Neuronal stem cell (in vitro differentiated cells): ENCODE data around the gene ISL2.
A peak's percentile ranks its signal among the peaks of the same experiment; 100 is the strongest.

Experiments used
- DNase-seq: peaks from one replicate; pipeline ENCODE4 v3.0.0-alpha.2; 2013; ENCODE audit warnings: low spot score
- H2AFZ ChIP-seq: one replicate; pipeline ENCODE4 v1.6.1; 2013; ENCODE audit warnings: mild to moderate bottlenecking, low read length, inconsistent platforms
- H2AK5ac ChIP-seq: 2 replicates; pipeline ENCODE4 v1.6.1; 2013; ENCODE audit warnings: low read depth, mild to moderate bottlenecking, inconsistent platforms, low read length, moderate library complexity, mixed read lengths
- H2BK120ac ChIP-seq: 2 replicates; pipeline ENCODE4 v1.6.1; 2013; ENCODE audit warnings: low read depth, mild to moderate bottlenecking, inconsistent platforms, low read length, moderate library complexity, mixed read lengths
- H2BK12ac ChIP-seq: one replicate; pipeline ENCODE4 v1.6.1; 2013; ENCODE audit warnings: low read length, inconsistent platforms
- H2BK15ac ChIP-seq: 2 replicates; pipeline ENCODE4 v1.6.1; 2013; ENCODE audit warnings: mild to moderate bottlenecking, low read length, inconsistent platforms, mixed read lengths
- H2BK5ac ChIP-seq: one replicate; pipeline ENCODE4 v1.6.1; 2013; ENCODE audit warnings: inconsistent platforms, mild to moderate bottlenecking, low read length, moderate library complexity
- H3K14ac ChIP-seq: one replicate; pipeline ENCODE4 v1.6.1; 2013; ENCODE audit warnings: low read length, inconsistent platforms
- H3K18ac ChIP-seq: 2 replicates; pipeline ENCODE4 v1.6.1; 2013; ENCODE audit warnings: low read length, inconsistent platforms
- H3K23ac ChIP-seq: 2 replicates; pipeline ENCODE4 v1.6.1; 2013; ENCODE audit warnings: low read depth, mild to moderate bottlenecking, mixed read lengths, low read length, inconsistent platforms; ENCODE audit not compliant: poor library complexity
- H3K27ac ChIP-seq: replicated peaks from 3 replicates; pipeline ENCODE4 v1.5.1; 2013; ENCODE audit warnings: low read length, inconsistent platforms
- H3K27me3 ChIP-seq, 3 experiments: 2 replicates each; pipeline ENCODE4 v1.6.1; 2013; ENCODE audit warnings: low read length in 3 of 3, mild to moderate bottlenecking in 2 of 3, inconsistent platforms in 1 of 3, low read depth in 1 of 3, mixed read lengths in 1 of 3, moderate library complexity in 1 of 3; ENCODE audit not compliant: control insufficient read depth in 3 of 3, insufficient read depth in 3 of 3
- H3K36me3 ChIP-seq, 2 donors: replicated peaks in 1 of 2; 2 replicates each; pipeline ENCODE4 v1.6.1; 2013; ENCODE audit warnings: low read length in 2 of 2; ENCODE audit not compliant: control insufficient read depth in 2 of 2, insufficient read depth in 2 of 2
- H3K4ac ChIP-seq: 2 replicates; pipeline ENCODE4 v1.6.1; 2013; ENCODE audit warnings: inconsistent platforms, mild to moderate bottlenecking, low read length, moderate library complexity
- H3K4me1 ChIP-seq, 2 donors: 1 replicate in 1 of 2; 2 replicates in 1 of 2; pipeline ENCODE4 v1.6.1; 2013; ENCODE audit warnings: low read length in 2 of 2, low read depth in 1 of 2; ENCODE audit not compliant: control insufficient read depth in 2 of 2, insufficient read depth in 1 of 2
- H3K4me2 ChIP-seq: one replicate; pipeline ENCODE4 v1.6.1; 2013; ENCODE audit warnings: mild to moderate bottlenecking, low read length, inconsistent platforms; ENCODE audit not compliant: insufficient read depth, poor library complexity, severe bottlenecking
- H3K4me3 ChIP-seq, 2 donors: 2 replicates each; pipeline ENCODE4 v1.5.1; 2013; ENCODE audit warnings: low read length in 2 of 2, mild to moderate bottlenecking in 2 of 2, inconsistent platforms in 1 of 2, moderate library complexity in 1 of 2
- H3K79me1 ChIP-seq: one replicate; pipeline ENCODE4 v1.6.1; 2013; ENCODE audit warnings: low read depth, mild to moderate bottlenecking, inconsistent platforms, low read length, moderate library complexity
- H3K9ac ChIP-seq: one replicate; pipeline ENCODE4 v1.6.1; 2013; ENCODE audit warnings: mild to moderate bottlenecking, low read depth, low read length, inconsistent platforms; ENCODE audit not compliant: poor library complexity
- H3K9me3 ChIP-seq, 2 donors: replicated peaks in 1 of 2; 2 replicates each; pipeline versions ENCODE3 to v1.6.1; 2013; ENCODE audit warnings: low read length in 2 of 2, mild to moderate bottlenecking in 2 of 2, inconsistent platforms in 1 of 2, low read depth in 1 of 2, mixed read lengths in 1 of 2, moderate library complexity in 1 of 2; ENCODE audit not compliant: control insufficient read depth in 2 of 2, insufficient read depth in 1 of 2
- H4K8ac ChIP-seq: one replicate; pipeline ENCODE4 v1.6.1; 2013; ENCODE audit warnings: low read depth, mild to moderate bottlenecking, inconsistent platforms, low read length, moderate library complexity
- H4K91ac ChIP-seq: one replicate; pipeline ENCODE4 v1.6.1; 2013; ENCODE audit warnings: low read length, low read depth, mild to moderate bottlenecking, inconsistent platforms; ENCODE audit not compliant: poor library complexity
- WGBS, 2 donors: extraction: QIAGEN DNeasy Blood & Tissue Kit; methylation state at CpG; one replicate each; pipeline ENCODE4 v1.1.7; 2013; ENCODE audit warnings: missing lambda C conversion rate in 2 of 2, mixed read lengths in 1 of 2; ENCODE audit not compliant: insufficient read length in 2 of 2, insufficient replicate concordance in 1 of 2; ENCODE audit errors: extremely low coverage in 2 of 2; 5-methylcytosine and 5-hydroxymethylcytosine counted together

The ISL2 gene

GRCh38 chr15:76325704-76326103 lies 10.9 kb upstream of the ISL2 start:
- H3K4me2 ChIP-seq = no peak overlapping the region
- no peaks in the 10 kb centered on the region for H3K9me3 ChIP-seq
- no peak overlapping the region for H4K8ac ChIP-seq
- H3K4me3 ChIP-seq = no peak overlapping the region
- H3K27me3 ChIP-seq = peaks cover 0 to 48% (median 0%) of the 10 kb centered on the region in 3 experiments
- H3K36me3 ChIP-seq = no peaks in the 10 kb centered on the region
- H2BK120ac ChIP-seq = no peak overlapping the region
- no peak overlapping the region for H3K9ac ChIP-seq
- no peak overlapping the region for H3K27ac ChIP-seq
- no peak overlapping the region for H2AK5ac ChIP-seq
- H2BK15ac ChIP-seq = no peak overlapping the region
- no peak overlapping the region for H4K91ac ChIP-seq
- H3K4ac ChIP-seq = no peak overlapping the region
- H3K18ac ChIP-seq = no peak overlapping the region
- H2AFZ ChIP-seq = no peak overlapping the region
- no peak for DNase-seq
- no peak overlapping the region for H3K23ac ChIP-seq
- peaks cover 2 to 3% of the 10 kb centered on the region in 2 donors for H3K4me1 ChIP-seq
- no peak overlapping the region for H2BK12ac ChIP-seq
- no peak overlapping the region for H2BK5ac ChIP-seq
- no peak overlapping the region for H3K14ac ChIP-seq
- H3K79me1 ChIP-seq = no peaks in the 10 kb centered on the region
- WGBS, 2 donors = no CpG with 5 or more reads among the region's 2 CpGs

- Histone ChIP-seq H3K79me1 (no peaks in the 10 kb centered on the region), H4K8ac (no peak overlapping the region), H3K14ac (no peak overlapping the region), H2BK15ac (no peak overlapping the region), H3K36me3 (no peaks in the 10 kb centered on the region), H2AFZ (no peak overlapping the region), H2AK5ac (no peak overlapping the region), H3K27ac (no peak overlapping the region), H3K23ac (no peak overlapping the region), H3K27me3 (peaks cover 0 to 42% (median 0%) of the 10 kb centered on the region in 3 experiments), H3K4me1 (peaks cover 0 to 2% of the 10 kb centered on the region in 2 donors), H2BK5ac (no peak overlapping the region), H3K18ac (no peak overlapping the region), H2BK12ac (no peak overlapping the region), H3K4me2 (no peak overlapping the region), H3K4ac (no peak overlapping the region), H3K9ac (no peak overlapping the region), H3K4me3 (peak overlapping the region in 1 of 2 donors; percentile 22), H3K9me3 (no peaks in the 10 kb centered on the region), H2BK120ac (no peak overlapping the region), H4K91ac (no peak overlapping the region)
- DNase-seq = no peak
- WGBS, 2 donors = no CpG with 5 or more reads among the region's 8 CpGs
Measured at GRCh38 chr15:76327191-76328105, 9.1 kb upstream of the ISL2 start.

GRCh38 chr15:76328106-76328696 lies 8.4 kb upstream of the ISL2 start:
- Histone ChIP-seq H3K79me1 (no peaks in the 10 kb centered on the region), H2BK15ac (no peak overlapping the region), H4K91ac (no peak overlapping the region), H3K4ac (no peak overlapping the region), H3K23ac (no peak overlapping the region), H3K4me1 (peaks cover 0 to 2% of the 10 kb centered on the region in 2 donors), H2BK120ac (no peak overlapping the region), H3K18ac (no peak overlapping the region), H3K36me3 (no peaks in the 10 kb centered on the region), H2AFZ (no peak overlapping the region), H3K4me3 (no peak overlapping the region), H4K8ac (no peak overlapping the region), H2BK5ac (no peak overlapping the region), H3K27me3 (peaks cover 0 to 49% (median 3%) of the 10 kb centered on the region in 3 experiments), H2BK12ac (no peak overlapping the region), H3K9ac (no peak overlapping the region), H2AK5ac (no peak overlapping the region), H3K14ac (no peak overlapping the region), H3K9me3 (no peaks in the 10 kb centered on the region), H3K4me2 (no peak overlapping the region), H3K27ac (no peak overlapping the region)
- DNase-seq = no peak
- WGBS, 2 donors = no CpG with 5 or more reads among the region's 8 CpGs

GRCh38 chr15:76328958-76329357 lies 7.6 kb upstream of the ISL2 start:
- DNase-seq = no peak
- no peaks in the 10 kb centered on the region for H3K36me3 ChIP-seq
- no peak overlapping the region for H3K27ac ChIP-seq

More at GRCh38 chr15:76328958-76329357, 7.6 kb upstream of the ISL2 start:
- Histone ChIP-seq H2BK5ac (no peak overlapping the region), H3K14ac (no peak overlapping the region), H3K4me3 (no peak overlapping the region), H2AFZ (no peak overlapping the region), H4K91ac (no peak overlapping the region), H3K4me1 (peaks cover 0 to 2% of the 10 kb centered on the region in 2 donors), H3K9me3 (no peaks in the 10 kb centered on the region), H2BK15ac (no peak overlapping the region), H3K9ac (no peak overlapping the region), H3K27me3 (peaks cover 0 to 50% (median 6%) of the 10 kb centered on the region in 3 experiments), H3K18ac (no peak overlapping the region), H2BK120ac (no peak overlapping the region), H2BK12ac (no peak overlapping the region), H3K4me2 (no peak overlapping the region), H3K23ac (no peak overlapping the region), H3K79me1 (no peaks in the 10 kb centered on the region), H3K4ac (no peak overlapping the region), H2AK5ac (no peak overlapping the region), H4K8ac (no peak overlapping the region)
- no CpG with 5 or more reads among the region's 4 CpGs for WGBS, 2 donors
